Transverse colon (tissue), 4 donors: ENCODE measurements around the gene PNMA8C. TPM values are rescaled to one million over a fixed set of nuclear protein-coding genes. Genes with fewer than 3 reads are reported as not detected.

Experiments used
- DNase-seq: peaks from one replicate; pipeline ENCODE4 v3.0.0-alpha.2; 2019
- H3K27ac ChIP-seq, 4 donors: fragments of 200-600 bp; sonication (generic); 2 replicates each; pipeline ENCODE4 v1.5.1; 2016 to 2018; ENCODE audit warnings: inconsistent platforms in 4 of 4
- H3K27me3 ChIP-seq: fragments of 200-600 bp; sonication (generic); 2 replicates; pipeline ENCODE4 v1.5.1; 2017; ENCODE audit warnings: inconsistent platforms
- H3K36me3 ChIP-seq, 4 donors: fragments of 200-600 bp; sonication (generic); 2 replicates each; pipeline ENCODE4 v1.5.1; 2017 to 2019; ENCODE audit warnings: inconsistent platforms in 4 of 4
- H3K4me1 ChIP-seq, 4 donors: fragments of 200-600 bp; sonication (generic); 2 replicates each; pipeline ENCODE4 v1.5.1; 2017 to 2020; ENCODE audit warnings: inconsistent platforms in 4 of 4
- H3K4me3 ChIP-seq, 4 donors: fragments of 200-600 bp; sonication (generic); 1 replicate in 1 of 4; 2 replicates in 3 of 4; pipeline versions ENCODE4 v1.5.1 to v1.6.1; 2017 to 2019; ENCODE audit warnings: inconsistent platforms in 4 of 4
- H3K9me3 ChIP-seq, 2 donors: fragments of 200-600 bp; sonication (generic); 2 replicates each; pipeline ENCODE4 v1.5.1; 2017 to 2019; ENCODE audit warnings: inconsistent platforms in 2 of 2
- CTCF ChIP-seq, 5 experiments: fragments of 200-600 bp in 3 of 5; fragments of 450-650 bp in 2 of 5; sonication (generic) in 3 of 5; IDR thresholded peaks; 1 replicate in 2 of 5; 2 replicates in 3 of 5; pipeline ENCODE4 v1.5.1; 2016 to 2017; ENCODE audit warnings: antibody characterized with exemption in 5 of 5, inconsistent platforms in 3 of 5, mild to moderate bottlenecking in 2 of 5, moderate library complexity in 1 of 5
- EP300 ChIP-seq: sonication (generic); formaldehyde crosslinking; IDR thresholded peaks from one replicate; pipeline ENCODE4 v1.6.1; 2017; ENCODE audit warnings: antibody characterized with exemption, low read depth
- POLR2A ChIP-seq: fragments of 450-650 bp; IDR thresholded peaks from one replicate; pipeline ENCODE4 v1.6.1; 2016; ENCODE audit warnings: antibody characterized with exemption, mild to moderate bottlenecking, moderate library complexity
- POLR2AphosphoS5 ChIP-seq, 3 donors: sonication (generic); formaldehyde crosslinking; IDR thresholded peaks; one replicate each; pipeline ENCODE4 v1.6.1; 2016; ENCODE audit warnings: antibody characterized with exemption in 3 of 3
- WGBS, 2 donors: methylation state at CpG; one replicate each; pipeline ENCODE4 v1.1.5; 2018; ENCODE audit warnings: low coverage in 1 of 2; 5-methylcytosine and 5-hydroxymethylcytosine counted together
- in situ Hi-C, 4 donors: fragments of 200-750 bp; cut with MboI; loops; one replicate each; pipeline versions ENCODE4 v1.15.0 to v1.15.1; 2017; ENCODE audit warnings: low sequenced_read_pairs in 3 of 4, low pct_ligation_motif_present in 1 of 4, low pct_unique_long_range_greater_than_20kb in 1 of 4
- intact Hi-C: fragments of 100-400 bp; cut with DNase I; formaldehyde crosslinking; loops from one replicate; pipeline ENCODE4 v1.15.1; 2023; ENCODE audit warnings: low total_unique reads
- total RNA-seq, 4 donors: library from RNA; depleted of rRNA; stranded (reverse); fragments of >200 nt; gene quantifications; one replicate each; pipeline ENCODE4 v1.1.0, GENCODE V29; 2016

Gene PNMA8C
- total RNA-seq, 4 donors from 2014 or later, result not detected

- H3K27me3 ChIP-seq, result peaks cover 95% of the 10 kb centered on the region
- TF ChIP-seq EP300 (no peak), CTCF (IDR thresholded peaks at IDR 0.05) (no peak)
- no peaks in the 10 kb centered on the region for H3K36me3 ChIP-seq
- in situ Hi-C loops (no loop called here), intact Hi-C loops (no loop called here)
- no peaks in the 10 kb centered on the region for H3K9me3 ChIP-seq
- H3K27ac ChIP-seq, result peak overlapping the region in 1 of 4 donors; percentile 37
- H3K4me1 ChIP-seq, result peaks cover 0 to 14% (median 8%) of the 10 kb centered on the region in 4 donors
- 82 to 87% methylated on average over 3 to 13 of the region's 13 CpGs for WGBS, 2 donors
- no peak for DNase-seq
- peak overlapping the region in 1 of 4 donors; percentile 42 for H3K4me3 ChIP-seq
Measured at GRCh38 chr19:46410205-46411087, 18.3 kb downstream of the PNMA8C start.

GRCh38 chr19:46409191-46409590 lies 19.5 kb downstream of the PNMA8C start:
- Histone ChIP-seq H3K27ac (peak overlapping the region in 3 of 4 donors; percentile 46 to 69 (median 49)), H3K4me1 (peaks cover 0 to 26% (median 19%) of the 10 kb centered on the region in 4 donors), H3K27me3 (peaks cover 94% of the 10 kb centered on the region), H3K36me3 (no peaks in the 10 kb centered on the region), H3K4me3 (no peak overlapping the region), H3K9me3 (no peaks in the 10 kb centered on the region)
- in situ Hi-C loops, result loop anchor here in 2 of 4 donors (10.0 kb wide), 2 partner anchors 76 to 106 kb away; no protein-coding TSS in a partner anchor
- no peak for DNase-seq
- TF ChIP-seq POLR2AphosphoS5 (IDR thresholded peaks at IDR 0.05), result no peak
- no peak for TF ChIP-seq POLR2A
- no peak for TF ChIP-seq CTCF (IDR thresholded peaks at IDR 0.05)
- no peak for TF ChIP-seq EP300
- intact Hi-C loops, result no loop called here
- WGBS, 2 donors, result 83% methylated on average over 3 of the region's 3 CpGs; no CpG with 5 or more reads in 1 of the 2 donors

- H3K27ac ChIP-seq, result peak overlapping the region in 3 of 4 donors; percentile 46 to 69 (median 48)
- intact Hi-C loops (no loop called here), in situ Hi-C loops (loop anchor here in 2 of 4 donors (10.0 kb wide), 2 partner anchors 76 to 106 kb away; no protein-coding TSS in a partner anchor)
- peak; percentile 51 for DNase-seq
- H3K4me1 ChIP-seq, result peaks cover 0 to 32% (median 24%) of the 10 kb centered on the region in 4 donors
- H3K4me3 ChIP-seq, result no peak overlapping the region
- WGBS, 2 donors, result 0 to 19% methylated on average over 1 to 11 of the region's 11 CpGs
- H3K27me3 ChIP-seq, result peaks cover 93% of the 10 kb centered on the region
- H3K36me3 ChIP-seq, result no peaks in the 10 kb centered on the region
- H3K9me3 ChIP-seq, result no peaks in the 10 kb centered on the region
- TF ChIP-seq EP300, result no peak
- TF ChIP-seq POLR2AphosphoS5 (IDR thresholded peaks at IDR 0.05), result no peak
- TF ChIP-seq CTCF (IDR thresholded peaks at IDR 0.05), result no peak
- TF ChIP-seq POLR2A, result no peak
Measured at GRCh38 chr19:46408664-46409039, 20.1 kb downstream of the PNMA8C start.

GRCh38 chr19:46407856-46408663 lies 20.7 kb downstream of the PNMA8C start:
- no peak for DNase-seq
- intact Hi-C loops, result no loop called here
- Histone ChIP-seq H3K27ac (peak overlapping the region in 3 of 4 donors; percentile 46 to 69 (median 48)), H3K4me1 (peaks cover 0 to 33% (median 25%) of the 10 kb centered on the region in 4 donors), H3K9me3 (no peaks in the 10 kb centered on the region), H3K36me3 (no peaks in the 10 kb centered on the region), H3K27me3 (peaks cover 93% of the 10 kb centered on the region), H3K4me3 (no peak overlapping the region)
- TF ChIP-seq POLR2AphosphoS5 (IDR thresholded peaks at IDR 0.05) (no peak), POLR2A (no peak)
- WGBS, 2 donors, result 33 to 36% methylated on average over 4 to 23 of the region's 23 CpGs
- in situ Hi-C loops, result loop anchor here in 2 of 4 donors (10.0 kb wide), 2 partner anchors 77 to 107 kb away; no protein-coding TSS in a partner anchor
